K562 (cell line): Measurements from ENCODE around the gene ITPR1. TPM values are rescaled to one million over a fixed set of nuclear protein-coding genes. Genes with fewer than 3 reads are reported as not detected.

Experiments
- ARHGAP35 ChIP-seq: fragments of 450-650 bp; IDR thresholded peaks from 2 replicates; pipeline ENCODE4 v1.6.1; 2018; ENCODE audit not compliant: partially characterized antibody
- BRCA1 ChIP-seq, 2 experiments: fragments of 450-650 bp in 1 of 2; sonication (generic) in 1 of 2; formaldehyde crosslinking in 1 of 2; IDR thresholded peaks; 2 replicates each; pipeline versions ENCODE4 v1.5.0 to v1.6.1; 2017 to 2020; ENCODE audit warnings: mild to moderate bottlenecking in 1 of 2, missing genetic modification reagents in 1 of 2
- CCNT2 ChIP-seq: IDR thresholded peaks from 2 replicates; pipeline ENCODE4 v1.6.1; 2011; ENCODE audit warnings: borderline replicate concordance, low read depth, mild to moderate bottlenecking, moderate library complexity, mixed read lengths, low read length; ENCODE audit not compliant: insufficient read length; ENCODE audit errors: extremely low read depth
- ETV5 ChIP-seq: sonication (generic); formaldehyde crosslinking; IDR thresholded peaks from 2 replicates; pipeline ENCODE4 v1.4.0; 2020; ENCODE audit warnings: low read depth, mild to moderate bottlenecking, missing genetic modification reagents
- LARP7 ChIP-seq: fragments of 450-650 bp; IDR thresholded peaks from 2 replicates; pipeline ENCODE4 v1.6.1; 2016
- MEF2D ChIP-seq: conservative IDR thresholded peaks from 2 replicates; pipeline ENCODE4 v1.6.1; 2016; ENCODE audit warnings: low read depth, missing genetic modification characterization, missing compliant biosample characterization
- NFIC ChIP-seq: fragments of 450-650 bp; IDR thresholded peaks from 2 replicates; pipeline ENCODE4 v1.6.1; 2017; ENCODE audit warnings: mild to moderate bottlenecking, inconsistent platforms
- NFXL1 ChIP-seq: fragments of 450-650 bp; formaldehyde crosslinking; IDR thresholded peaks from 2 replicates; pipeline ENCODE4 v1.4.0; 2021; ENCODE audit warnings: mild to moderate bottlenecking
- POLR2G ChIP-seq: fragments of 200-400 bp; formaldehyde crosslinking; IDR thresholded peaks from 2 replicates; pipeline ENCODE4 v1.6.1; 2017; ENCODE audit warnings: low read depth, mild to moderate bottlenecking, antibody characterized with exemption, low read length, moderate library complexity
- PYGO2 ChIP-seq: fragments of 450-650 bp; IDR thresholded peaks from 2 replicates; pipeline ENCODE4 v1.6.1; 2016; ENCODE audit warnings: mild to moderate bottlenecking, missing genetic modification characterization, moderate library complexity, missing compliant biosample characterization
- RBM34 ChIP-seq: fragments of 200-400 bp; formaldehyde crosslinking; IDR thresholded peaks from 2 replicates; pipeline ENCODE4 v1.6.1; 2018; ENCODE audit warnings: low read length, borderline replicate concordance; ENCODE audit not compliant: insufficient read depth
- RFX5 ChIP-seq: IDR thresholded peaks from 2 replicates; pipeline ENCODE4 v1.6.1; 2011; ENCODE audit warnings: low read depth, mild to moderate bottlenecking, improper control_type of control experiment, low read length
- SIN3A ChIP-seq, 2 experiments: fragments of 150-350 bp in 1 of 2; IDR thresholded peaks; 2 replicates each; pipeline ENCODE4 v1.6.1; 2011 to 2016; ENCODE audit warnings: borderline replicate concordance in 2 of 2, low read depth in 2 of 2, low read length in 2 of 2, mild to moderate bottlenecking in 2 of 2, moderate library complexity in 2 of 2; ENCODE audit not compliant: control insufficient read depth in 1 of 2
- SRSF9 ChIP-seq: fragments of 200-400 bp; formaldehyde crosslinking; IDR thresholded peaks from 2 replicates; pipeline ENCODE4 v1.6.1; 2017; ENCODE audit warnings: low read depth, low read length, borderline replicate concordance
- TEAD4 ChIP-seq, 2 experiments: sonication (generic) in 1 of 2; formaldehyde crosslinking in 1 of 2; IDR thresholded peaks; 2 replicates each; pipeline versions ENCODE4 v1.6.1 to v1.8.0; 2012 to 2022; ENCODE audit warnings: borderline replicate concordance in 1 of 2, inconsistent platforms in 1 of 2, low read length in 1 of 2, mild to moderate bottlenecking in 1 of 2, missing genetic modification reagents in 1 of 2
- ZNF134 ChIP-seq: fragments of 250-450 bp; sonication (Bioruptor Pico); conservative IDR thresholded peaks from 2 replicates; pipeline ENCODE4 v1.4.0; 2020
- ZNF282 ChIP-seq: sonication (generic); formaldehyde crosslinking; IDR thresholded peaks from 2 replicates; pipeline ENCODE4 v1.8.1; 2023; ENCODE audit warnings: missing genetic modification reagents
- ZNF766 ChIP-seq: fragments of 200-800 bp; sonication (Bioruptor generic); conservative IDR thresholded peaks from 2 replicates; pipeline ENCODE4 v1.6.1; 2016; ENCODE audit warnings: missing genetic modification characterization, missing compliant biosample characterization
- ZNF785 ChIP-seq: fragments of 250-450 bp; sonication (Bioruptor Pico); IDR thresholded peaks from 2 replicates; pipeline ENCODE4 v1.4.0; 2020; ENCODE audit warnings: mild to moderate bottlenecking
- polyA plus RNA-seq, 8 experiments: library from polyadenylated mRNA; depleted of rRNA in 4 of 8; stranded (reverse) in 5 of 8; unstranded in 3 of 8; fragments of >200 nt; fragmentation: Nextera tagmentation in 2 of 8; fragmentation: Illumina TruSeq in 1 of 8; extraction: Ambion mirVana in 2 of 8; extraction: Trizol in 1 of 8; gene quantifications; 2 replicates each; pipeline versions ENCODE4 v1.2.1 to v1.2.3, GENCODE V29; 2011 to 2014; ENCODE audit warnings: inconsistent platforms in 1 of 8, missing spikeins in 1 of 8
- total RNA-seq, 7 experiments: library from RNA; depleted of rRNA in 6 of 7; stranded (reverse); fragments of >200 nt in 6 of 7; fragmentation: Illumina TruSeq in 2 of 7; extraction: Trizol in 2 of 7; gene quantifications; 2 replicates each; pipeline versions ENCODE4 v1.2.1 to v1.2.3, GENCODE V29; 2011 to 2021; ENCODE audit warnings: low replicate concordance in 1 of 7
- TF ChIP-seq, protein P1 (sequence below), 2 experiments: fragments of 450-650 bp in 1 of 2; sonication (generic) in 1 of 2; formaldehyde crosslinking in 1 of 2; IDR thresholded peaks in 1 of 2; conservative IDR thresholded peaks in 1 of 2; 2 replicates each; pipeline versions ENCODE4 v1.6.1 to v1.8.1; 2016 to 2023; ENCODE audit warnings: mild to moderate bottlenecking in 2 of 2, moderate library complexity in 2 of 2, inconsistent platforms in 1 of 2, missing genetic modification reagents in 1 of 2
- TF ChIP-seq, protein P2 (sequence below): fragments of 250-450 bp; sonication (Bioruptor Pico); IDR thresholded peaks from 2 replicates; pipeline ENCODE4 v1.6.1; 2021; ENCODE audit warnings: mild to moderate bottlenecking
- TF ChIP-seq, protein P3 (sequence below): fragments of 250-450 bp; sonication (Bioruptor Pico); IDR thresholded peaks from 2 replicates; pipeline ENCODE4 v1.8.0; 2022; ENCODE audit warnings: moderate library complexity, mild to moderate bottlenecking, inconsistent platforms
- TF ChIP-seq, protein P4 (sequence below): sonication (generic); formaldehyde crosslinking; IDR thresholded peaks from 2 replicates; pipeline ENCODE4 v1.4.0; 2020; ENCODE audit warnings: mild to moderate bottlenecking, missing genetic modification reagents

ITPR1 gene
- total and polyA plus RNA-seq, 9 of the 15 experiments (the other 6 are each of a cell fraction or from before 2014, with no cell fraction given), result 22.4 to 40.0 (median 27.4) TPM

DNA sequence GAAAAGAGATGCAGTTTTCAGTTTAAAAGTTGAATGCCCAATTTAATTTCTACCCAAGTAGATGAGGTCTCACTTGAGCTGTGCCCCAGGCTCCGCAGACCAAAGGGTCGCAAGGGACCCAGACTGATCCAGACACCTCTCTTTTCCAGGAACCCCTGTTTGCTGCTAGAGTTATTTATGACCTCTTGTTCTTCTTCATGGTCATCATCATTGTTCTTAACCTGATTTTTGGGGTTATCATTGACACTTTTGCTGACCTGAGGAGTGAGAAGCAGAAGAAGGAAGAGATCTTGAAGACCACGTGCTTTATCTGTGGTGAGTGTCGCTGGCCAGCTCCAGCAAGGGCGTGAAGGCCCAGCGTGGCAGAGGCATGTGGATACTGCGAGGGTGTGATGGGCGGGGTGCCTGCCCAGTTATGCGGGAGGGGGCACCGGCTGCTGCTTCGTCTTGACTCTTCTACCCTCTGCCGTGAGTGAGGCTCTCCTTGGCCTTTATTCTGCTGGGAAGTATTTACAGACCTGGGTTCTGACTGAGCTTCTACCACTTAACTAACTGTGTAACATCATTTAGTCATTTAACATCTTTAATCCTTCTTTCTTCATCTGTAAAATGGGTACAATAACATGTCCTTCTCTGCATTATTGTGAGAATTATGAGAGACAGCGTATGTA, 321.9 kb downstream of the ITPR1 start (continued):
- TF ChIP-seq ZNF766, result no peak; the same call in 1 of the 2 replicates
- TF ChIP-seq MEF2D (tag), result peak; percentile 47; the same call in 1 of the 2 replicates
- 0 out of 2 replicates have a peak, but pooled peaks have one; percentile 19 for TF ChIP-seq ZNF785 (CRISPR knock-in tag)
- no peak for TF ChIP-seq BRCA1 (IDR thresholded peaks at IDR 0.05)
- no peak for TF ChIP-seq BRCA1 (CRISPR knock-in tag; IDR thresholded peaks at IDR 0.05)
- TF ChIP-seq TEAD4 (IDR thresholded peaks at IDR 0.05; ENCODE audit: low read length), result no peak
- no peak for TF ChIP-seq TEAD4 (CRISPR knock-in tag; IDR thresholded peaks at IDR 0.05; ENCODE audit: borderline replicate concordance)
- no peak for TF ChIP-seq RFX5
- TF ChIP-seq POLR2G, result peak; percentile 50; the same call in 1 of the 2 replicates
- TF ChIP-seq ARHGAP35, result no peak
- no peak for TF ChIP-seq ZNF282 (CRISPR knock-in tag)
- TF ChIP-seq, protein P1, sequence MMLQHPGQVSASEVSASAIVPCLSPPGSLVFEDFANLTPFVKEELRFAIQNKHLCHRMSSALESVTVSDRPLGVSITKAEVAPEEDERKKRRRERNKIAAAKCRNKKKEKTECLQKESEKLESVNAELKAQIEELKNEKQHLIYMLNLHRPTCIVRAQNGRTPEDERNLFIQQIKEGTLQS (IDR thresholded peaks at IDR 0.05), result no peak
- TF ChIP-seq, protein P1 (CRISPR knock-in tag; conservative IDR thresholded peaks at IDR 0.05), result no peak
- no peak; the same call in 1 of the 2 replicates for TF ChIP-seq NFIC
- no peak for TF ChIP-seq RBM34
- TF ChIP-seq ETV5 (CRISPR knock-in tag), result no peak; the same call in 1 of the 2 replicates
- TF ChIP-seq SIN3A (IDR thresholded peaks at IDR 0.05; ENCODE audit: borderline replicate concordance in 2 of 2, control insufficient read depth in 1 of 2, low read depth in 2 of 2, low read length in 2 of 2), result peak in 1 of 2 experiments; percentile 73; a peak in 2 of 4 replicates
- TF ChIP-seq CCNT2, result no peak
- TF ChIP-seq, protein P2, sequence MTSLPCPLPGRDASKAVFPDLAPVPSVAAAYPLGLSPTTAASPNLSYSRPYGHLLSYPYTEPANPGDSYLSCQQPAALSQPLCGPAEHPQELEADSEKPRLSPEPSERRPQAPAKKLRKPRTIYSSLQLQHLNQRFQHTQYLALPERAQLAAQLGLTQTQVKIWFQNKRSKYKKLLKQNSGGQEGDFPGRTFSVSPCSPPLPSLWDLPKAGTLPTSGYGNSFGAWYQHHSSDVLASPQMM, result no peak
- TF ChIP-seq LARP7, result 0 out of 2 replicates have a peak, but pooled peaks have one; percentile 8
- TF ChIP-seq, protein P3, sequence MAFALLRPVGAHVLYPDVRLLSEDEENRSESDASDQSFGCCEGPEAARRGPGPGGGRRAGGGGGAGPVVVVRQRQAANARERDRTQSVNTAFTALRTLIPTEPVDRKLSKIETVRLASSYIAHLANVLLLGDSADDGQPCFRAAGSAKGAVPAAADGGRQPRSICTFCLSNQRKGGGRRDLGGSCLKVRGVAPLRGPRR, result peak; percentile 84
- peak; percentile 33; the same call in 1 of the 2 replicates for TF ChIP-seq ZNF134 (CRISPR knock-in tag)
- TF ChIP-seq PYGO2 (tag), result no peak; the same call in 1 of the 2 replicates
- TF ChIP-seq SRSF9, result no peak
- TF ChIP-seq NFXL1 (CRISPR knock-in tag), result 0 out of 2 replicates have a peak, but pooled peaks have one; percentile 47
- TF ChIP-seq, protein P4, sequence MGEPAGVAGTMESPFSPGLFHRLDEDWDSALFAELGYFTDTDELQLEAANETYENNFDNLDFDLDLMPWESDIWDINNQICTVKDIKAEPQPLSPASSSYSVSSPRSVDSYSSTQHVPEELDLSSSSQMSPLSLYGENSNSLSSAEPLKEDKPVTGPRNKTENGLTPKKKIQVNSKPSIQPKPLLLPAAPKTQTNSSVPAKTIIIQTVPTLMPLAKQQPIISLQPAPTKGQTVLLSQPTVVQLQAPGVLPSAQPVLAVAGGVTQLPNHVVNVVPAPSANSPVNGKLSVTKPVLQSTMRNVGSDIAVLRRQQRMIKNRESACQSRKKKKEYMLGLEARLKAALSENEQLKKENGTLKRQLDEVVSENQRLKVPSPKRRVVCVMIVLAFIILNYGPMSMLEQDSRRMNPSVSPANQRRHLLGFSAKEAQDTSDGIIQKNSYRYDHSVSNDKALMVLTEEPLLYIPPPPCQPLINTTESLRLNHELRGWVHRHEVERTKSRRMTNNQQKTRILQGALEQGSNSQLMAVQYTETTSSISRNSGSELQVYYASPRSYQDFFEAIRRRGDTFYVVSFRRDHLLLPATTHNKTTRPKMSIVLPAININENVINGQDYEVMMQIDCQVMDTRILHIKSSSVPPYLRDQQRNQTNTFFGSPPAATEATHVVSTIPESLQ (CRISPR knock-in tag), result no peak
